ENCODE results near the gene PSMD13.
A peak's percentile ranks its signal among the peaks of the same experiment; 100 is the strongest.

PSMD13 gene

DNA sequence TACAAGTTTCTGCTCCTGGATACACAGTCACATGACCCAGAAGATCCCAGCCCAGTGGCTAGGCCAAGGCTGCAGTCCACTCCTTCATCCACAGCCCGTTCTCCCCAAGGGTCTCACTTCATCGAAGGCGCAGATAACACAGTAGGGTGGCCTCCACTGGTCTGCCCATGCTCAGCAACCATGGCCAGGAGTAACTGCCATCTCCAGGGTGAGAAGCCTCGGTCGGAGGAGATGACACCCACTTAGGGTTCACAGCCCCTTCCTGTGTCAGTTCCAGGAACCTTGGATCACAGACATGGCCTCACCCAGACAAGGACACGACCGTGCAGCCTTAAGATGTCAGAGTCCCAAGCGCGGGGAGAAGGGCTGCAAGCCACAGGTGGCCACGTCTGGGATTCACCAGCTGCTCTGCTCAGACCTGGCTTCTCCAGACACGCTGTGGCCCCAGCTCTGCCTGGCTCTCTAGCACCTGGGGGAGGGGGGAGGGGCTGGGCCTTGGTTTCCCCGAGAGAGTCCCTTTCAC is 32.1 kb upstream of the PSMD13 start:
- DNase-seq: no peak

DNA sequence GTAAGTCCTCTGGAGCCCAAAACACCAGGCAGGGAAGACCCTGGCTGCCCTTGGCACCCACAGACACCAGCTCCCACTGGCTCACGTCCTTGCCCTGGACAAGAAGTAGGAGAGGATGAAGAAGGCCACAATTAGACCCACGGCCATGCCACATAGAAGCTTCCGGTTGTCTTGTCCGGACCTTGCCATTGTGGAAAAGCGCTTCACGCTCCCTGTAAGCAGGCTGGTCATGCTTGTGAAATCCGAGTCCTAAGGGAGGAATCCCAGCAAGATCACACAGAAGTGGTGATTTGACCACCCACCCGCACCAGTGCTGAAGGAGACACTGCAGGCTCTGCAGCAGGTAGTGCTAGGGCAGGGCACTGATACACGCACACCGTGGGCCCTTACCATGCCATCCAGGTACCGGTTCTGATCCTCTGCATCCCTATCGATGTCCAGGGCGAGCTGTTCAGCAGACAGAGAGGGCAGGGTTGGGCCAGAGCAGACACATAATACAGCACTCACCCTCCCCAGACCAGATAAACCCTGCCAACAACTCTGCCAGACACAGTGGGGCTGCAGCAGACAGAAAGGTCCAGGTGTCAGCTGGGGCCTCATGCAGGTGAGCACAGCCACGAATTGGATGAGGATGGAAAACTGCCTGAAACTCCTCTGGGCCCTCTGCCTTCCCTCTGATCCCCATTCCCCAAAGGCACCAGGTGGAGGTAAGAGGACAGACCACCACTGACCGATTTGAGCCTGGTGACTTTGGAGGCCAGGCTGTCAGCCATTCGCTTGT is 31.4 kb upstream of the PSMD13 start:
- DNase-seq: no peak

DNA sequence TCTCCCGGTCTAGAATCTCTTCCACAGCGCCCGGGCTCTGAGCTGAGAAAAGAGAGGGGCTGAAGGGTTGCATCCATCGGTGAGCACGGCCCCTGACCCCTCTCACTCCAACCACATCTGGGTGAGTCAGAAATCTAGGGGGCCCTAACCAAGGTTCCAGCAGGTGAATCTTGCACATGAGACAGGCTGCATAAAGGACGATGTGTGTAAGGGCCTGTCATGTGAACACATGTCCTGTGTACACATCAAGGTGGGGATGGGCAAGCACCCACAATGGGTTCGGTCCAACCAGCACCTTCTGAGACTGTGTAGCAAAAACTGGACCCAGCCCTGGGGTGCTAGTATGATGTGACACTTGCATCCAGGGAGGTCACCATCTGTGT is 30.8 kb upstream of the PSMD13 start:
- no peak for DNase-seq

DNA sequence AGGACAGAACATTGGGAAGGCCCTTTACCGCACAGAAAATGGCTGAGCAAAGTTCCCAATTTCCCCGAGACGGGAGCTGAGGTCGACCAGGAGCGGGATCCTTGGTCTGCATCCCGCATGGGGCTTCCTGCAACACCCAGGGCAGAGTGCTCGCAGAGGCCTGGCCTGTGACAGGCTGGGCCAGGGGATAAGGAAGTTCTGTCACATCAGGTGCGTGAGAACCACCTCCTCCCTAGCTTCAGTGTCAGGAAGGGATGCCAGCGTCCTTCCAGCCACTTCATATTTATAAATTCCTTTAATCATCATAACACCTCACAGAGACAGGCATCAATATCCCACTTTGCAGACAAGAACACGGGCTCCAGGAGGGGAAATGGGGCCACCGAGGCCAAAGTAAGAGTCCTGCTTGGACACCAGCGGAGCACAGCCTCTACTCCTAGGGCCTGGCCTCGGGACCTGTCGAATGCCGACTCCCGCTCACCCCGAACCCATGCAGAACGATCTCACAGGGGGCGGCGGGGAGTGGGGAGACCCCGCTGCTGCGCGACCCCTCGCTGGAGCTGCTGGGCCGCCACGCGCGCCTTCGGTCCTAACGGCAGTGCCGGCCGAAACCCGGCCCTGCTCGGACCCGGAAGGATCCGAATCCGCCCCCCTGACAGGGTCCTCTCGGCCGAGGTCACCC is 30.1 kb upstream of the PSMD13 start:
- peak; percentile 13 to 17 for DNase-seq

DNA sequence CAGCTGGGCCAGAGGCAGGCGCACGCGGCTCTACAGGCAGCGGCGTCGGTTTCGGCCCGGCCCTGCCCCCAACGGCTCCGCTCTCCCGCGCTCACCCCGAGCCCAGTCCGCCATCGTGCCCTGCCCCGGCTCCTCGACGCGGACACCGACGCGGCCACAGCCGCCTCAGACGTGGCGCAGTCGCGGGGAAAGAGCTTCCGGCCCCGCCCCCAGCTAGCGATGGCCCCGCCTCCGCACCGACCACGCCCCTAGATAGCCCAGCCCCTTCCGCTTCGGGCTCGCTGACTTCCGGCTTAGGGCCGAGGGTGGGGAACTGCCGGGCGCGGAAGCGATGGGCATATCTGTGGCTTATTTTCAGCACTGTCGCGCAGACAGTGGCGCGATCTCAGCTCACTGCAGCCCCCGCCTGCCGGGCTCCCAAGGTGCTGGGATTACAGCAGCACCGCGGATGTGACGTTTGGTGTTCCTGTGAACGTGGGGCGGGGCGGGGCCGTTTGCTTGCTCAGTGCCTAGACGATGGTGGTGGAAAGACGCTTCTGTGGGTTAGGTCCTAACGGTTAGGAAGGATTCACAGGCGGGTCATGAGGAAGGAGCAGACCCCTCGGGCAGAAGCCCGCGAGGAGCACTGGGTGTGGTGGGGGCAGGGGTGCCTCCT is 29.4 kb upstream of the PSMD13 start, which contains the start of the genes BET1L and RIC8A:
Gene BET1L, minus strand, starts transcription at position 192 of the 655 bp plus-strand sequence. Its CDS starts 78 bp downstream, at position 114.
Gene RIC8A, plus strand, starts transcription at position 501 of the 655 bp plus-strand sequence. CDS start 1,147 bp downstream, outside the sequence.
- peak; percentile 96 to 97 for DNase-seq

DNA sequence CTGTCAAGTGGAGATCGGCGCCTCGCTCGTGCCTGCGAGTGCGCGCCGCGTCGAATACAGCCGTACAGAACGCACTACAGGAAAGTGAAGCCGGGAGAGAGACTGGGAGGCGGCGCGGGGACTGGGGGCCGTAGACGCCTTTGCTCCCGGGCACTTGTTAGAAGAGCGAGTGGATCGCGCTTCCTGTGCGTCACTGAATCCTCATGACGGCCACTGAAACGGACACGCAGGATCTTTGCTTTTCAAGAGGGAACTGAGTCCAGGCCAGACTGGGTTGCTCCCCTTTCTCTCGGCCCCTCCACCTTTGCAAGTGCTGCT is 29.0 kb upstream of the PSMD13 start:
- no peak for DNase-seq

DNA sequence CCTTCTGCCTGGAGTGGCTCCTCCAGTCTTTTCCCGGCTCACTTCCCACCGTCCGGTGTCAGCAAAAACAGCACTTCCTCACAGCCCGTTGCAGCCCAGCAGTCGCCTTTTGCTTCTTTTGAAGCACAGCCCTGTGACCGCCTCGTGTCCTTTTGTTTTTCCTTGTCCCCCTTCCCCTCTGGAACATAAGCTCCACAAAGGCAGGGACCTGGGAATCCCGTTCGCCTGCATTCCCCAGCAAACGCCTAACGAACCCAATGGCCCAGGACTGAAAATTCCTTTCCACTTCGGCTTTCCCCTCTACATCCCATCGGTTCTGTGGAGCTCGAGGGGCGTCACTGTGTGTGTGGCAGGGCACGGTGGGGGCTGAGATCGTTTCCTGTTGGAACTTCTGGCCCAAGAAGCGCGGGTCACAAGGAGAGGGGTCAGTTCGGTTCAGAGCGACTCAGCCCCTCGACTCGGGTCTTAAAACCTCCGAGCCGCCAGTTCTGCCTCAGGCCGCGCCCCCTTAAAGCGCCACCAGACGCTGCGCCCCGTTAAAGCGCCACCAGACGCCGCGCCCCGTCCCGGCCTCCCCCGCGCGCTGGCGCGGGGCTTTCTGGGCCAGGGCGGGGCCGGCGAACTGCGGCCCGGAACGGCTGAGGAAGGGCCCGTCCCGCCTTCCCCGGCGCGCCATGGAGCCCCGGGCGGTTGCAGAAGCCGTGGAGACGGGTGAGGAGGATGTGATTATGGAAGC is 28.4 kb upstream of the PSMD13 start:
- peak; percentile 57 to 65 for DNase-seq

DNA sequence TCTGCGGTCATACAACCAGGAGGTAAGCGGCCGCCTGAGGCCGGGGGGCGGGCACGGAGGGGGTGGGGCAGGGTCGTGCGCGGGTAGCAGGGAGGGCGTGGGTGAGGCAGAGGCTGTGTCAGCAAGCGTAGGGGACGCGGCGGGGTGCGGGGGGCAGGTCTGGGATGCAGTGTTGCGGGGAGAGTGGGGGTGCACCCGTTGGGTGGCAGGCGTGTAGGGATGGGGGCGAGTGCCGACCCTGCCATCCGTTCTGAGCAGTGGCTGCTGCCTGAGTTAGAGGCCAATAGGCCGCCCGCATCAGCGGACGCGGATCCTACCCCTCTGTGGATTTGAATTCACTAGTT is 27.9 kb upstream of the PSMD13 start:
- DNase-seq: no peak

DNA sequence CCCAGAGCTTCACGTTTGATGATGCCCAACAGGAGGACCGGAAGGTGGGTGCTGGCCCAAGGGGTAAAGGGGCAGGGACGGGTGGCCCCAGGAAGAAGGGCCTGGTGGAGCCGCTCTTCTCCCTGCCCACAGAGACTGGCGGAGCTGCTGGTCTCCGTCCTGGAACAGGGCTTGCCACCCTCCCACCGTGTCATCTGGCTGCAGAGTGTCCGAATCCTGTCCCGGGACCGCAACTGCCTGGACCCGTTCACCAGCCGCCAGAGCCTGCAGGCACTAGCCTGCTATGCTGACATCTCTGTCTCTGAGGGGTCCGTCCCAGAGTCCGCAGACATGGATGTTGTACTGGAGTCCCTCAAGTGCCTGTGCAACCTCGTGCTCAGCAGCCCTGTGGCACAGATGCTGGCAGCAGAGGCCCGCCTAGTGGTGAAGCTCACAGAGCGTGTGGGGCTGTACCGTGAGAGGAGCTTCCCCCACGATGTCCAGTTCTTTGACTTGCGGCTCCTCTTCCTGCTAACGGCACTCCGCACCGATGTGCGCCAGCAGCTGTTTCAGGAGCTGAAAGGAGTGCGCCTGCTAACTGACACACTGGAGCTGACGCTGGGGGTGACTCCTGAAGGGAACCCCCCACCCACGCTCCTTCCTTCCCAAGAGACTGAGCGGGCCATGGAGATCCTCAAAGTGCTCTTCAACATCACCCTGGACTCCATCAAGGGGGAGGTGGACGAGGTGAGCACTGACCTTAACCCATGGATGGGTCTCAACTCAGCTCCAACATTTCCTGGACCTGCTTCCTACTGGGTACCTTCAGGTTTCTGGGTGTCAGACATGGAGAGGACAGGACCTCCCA is 27.3 kb upstream of the PSMD13 start:
- no peak for DNase-seq

DNA sequence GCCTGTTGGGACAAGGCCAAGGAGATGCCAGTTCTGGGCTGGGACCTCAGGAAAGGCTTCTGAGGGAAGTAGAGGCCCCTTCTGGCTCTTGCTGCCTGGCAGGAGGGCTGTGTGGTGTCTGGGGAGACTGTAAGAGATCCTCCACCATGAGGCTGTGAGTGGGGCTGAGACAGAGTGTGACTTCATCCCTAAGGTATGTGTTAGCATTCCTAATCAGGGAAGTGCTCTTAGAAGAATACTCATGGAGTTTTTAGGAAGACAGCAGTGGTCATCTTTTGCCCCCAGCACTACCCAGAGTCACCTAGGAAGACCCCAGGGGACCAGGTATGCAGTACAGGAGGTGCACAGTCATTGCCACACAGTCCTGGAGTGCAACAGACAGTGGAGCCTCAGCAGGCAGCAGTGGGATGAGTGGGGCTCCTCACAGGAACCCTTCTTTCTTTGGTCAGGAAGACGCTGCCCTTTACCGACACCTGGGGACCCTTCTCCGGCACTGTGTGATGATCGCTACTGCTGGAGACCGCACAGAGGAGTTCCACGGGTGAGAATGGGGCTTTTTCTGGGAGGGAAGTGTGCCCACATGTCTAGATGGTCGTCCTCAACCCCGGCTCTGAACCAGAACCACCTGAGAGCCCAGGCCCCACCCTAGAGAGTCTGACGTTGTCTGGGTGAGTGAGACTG is 26.5 kb upstream of the PSMD13 start:
- DNase-seq: no peak

DNA sequence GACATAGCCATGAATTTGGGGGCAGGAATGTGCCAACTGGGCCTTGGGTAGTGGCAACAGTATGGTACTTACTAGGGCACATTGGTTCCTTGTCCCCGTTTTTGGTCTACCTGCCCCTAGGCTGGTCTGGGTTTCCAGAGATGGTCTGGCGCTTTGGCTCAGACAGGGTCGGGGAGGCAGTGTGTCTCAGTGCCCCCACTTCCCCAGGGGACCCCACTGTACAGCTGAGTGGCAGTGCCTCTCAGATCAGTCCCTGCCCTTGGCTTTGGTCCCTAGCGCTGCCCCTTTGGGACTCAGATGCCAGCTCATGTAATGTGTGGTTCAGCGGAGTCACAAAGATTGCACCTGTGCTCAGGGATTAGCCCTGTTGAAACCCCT is 26.0 kb upstream of the PSMD13 start:
- DNase-seq: no peak

DNA sequence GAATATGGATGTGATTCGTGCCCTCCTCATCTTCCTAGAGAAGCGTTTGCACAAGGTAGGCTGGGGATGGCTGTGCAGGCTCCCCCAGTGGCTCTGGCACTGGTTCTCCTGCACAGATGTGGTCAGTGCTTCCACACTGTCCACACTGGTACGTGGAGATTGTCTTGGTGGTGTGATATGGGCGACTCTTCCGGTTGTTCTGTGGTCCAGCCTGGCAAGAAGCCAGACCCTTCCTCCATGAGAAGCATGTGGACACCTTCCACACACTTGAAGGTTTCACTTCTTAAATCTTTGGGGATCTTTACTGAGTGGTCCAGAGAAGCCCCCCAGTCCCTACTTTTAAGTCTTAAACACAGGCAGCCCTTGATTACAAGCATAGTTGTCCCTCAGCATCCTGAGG is 25.5 kb upstream of the PSMD13 start:
- DNase-seq: no peak

DNA sequence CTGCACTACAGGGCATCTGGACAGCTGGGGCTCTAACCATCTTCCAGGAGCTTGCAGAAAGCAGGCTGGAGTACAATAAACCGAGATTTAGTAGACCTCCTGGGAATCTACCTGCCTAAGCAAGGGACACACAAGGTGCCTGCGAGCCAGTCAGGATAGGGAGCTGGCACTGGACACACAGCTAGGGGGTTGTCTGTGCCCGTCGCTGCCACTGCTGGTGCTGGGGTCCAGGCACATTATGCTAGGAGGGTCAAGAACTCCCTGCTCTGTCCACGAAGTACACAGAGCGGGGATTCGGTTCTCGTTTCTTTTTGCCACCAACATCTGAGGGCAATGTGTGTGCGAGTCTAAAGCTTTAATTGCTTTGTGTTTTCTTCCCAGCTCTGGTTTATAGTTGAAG is 25.0 kb upstream of the PSMD13 start:
- DNase-seq: no peak

DNA sequence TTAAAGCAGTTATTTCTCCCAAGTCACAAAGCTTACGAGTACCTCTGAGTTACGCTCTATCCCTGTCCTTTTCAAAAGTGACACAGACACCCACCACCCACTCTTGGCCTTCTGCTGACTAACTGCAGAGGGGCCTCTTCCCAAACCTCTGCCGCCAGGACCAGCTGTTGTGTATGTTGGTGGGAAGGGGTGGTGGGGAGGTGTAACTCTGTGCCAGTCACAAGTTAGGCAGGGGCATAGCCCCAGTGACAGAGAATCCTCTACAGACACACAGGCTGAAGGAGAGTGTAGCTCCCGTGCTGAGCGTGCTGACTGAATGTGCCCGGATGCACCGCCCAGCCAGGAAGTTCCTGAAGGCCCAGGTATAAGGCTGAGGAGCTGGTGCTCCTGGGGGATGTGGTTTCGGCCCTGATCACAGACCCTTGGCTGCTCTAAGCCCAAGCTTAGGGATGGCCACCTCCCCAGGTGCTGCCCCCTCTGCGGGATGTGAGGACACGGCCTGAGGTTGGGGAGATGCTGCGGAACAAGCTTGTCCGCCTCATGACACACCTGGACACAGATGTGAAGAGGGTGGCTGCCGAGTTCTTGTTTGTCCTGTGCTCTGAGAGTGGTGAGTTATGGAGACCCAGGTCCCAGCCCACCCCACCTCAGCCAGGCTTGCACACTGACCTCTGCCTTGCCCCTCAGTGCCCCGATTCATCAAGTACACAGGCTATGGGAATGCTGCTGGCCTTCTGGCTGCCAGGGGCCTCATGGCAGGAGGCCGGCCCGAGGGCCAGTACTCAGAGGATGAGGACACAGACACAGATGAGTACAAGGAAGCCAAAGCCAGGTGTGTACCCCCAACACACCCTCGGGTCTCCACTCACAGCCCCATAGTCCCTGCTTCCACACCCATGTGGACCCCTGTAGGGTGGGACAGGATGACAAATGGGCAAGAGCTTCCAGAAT is 24.4 kb upstream of the PSMD13 start:
- DNase-seq: no peak

DNA sequence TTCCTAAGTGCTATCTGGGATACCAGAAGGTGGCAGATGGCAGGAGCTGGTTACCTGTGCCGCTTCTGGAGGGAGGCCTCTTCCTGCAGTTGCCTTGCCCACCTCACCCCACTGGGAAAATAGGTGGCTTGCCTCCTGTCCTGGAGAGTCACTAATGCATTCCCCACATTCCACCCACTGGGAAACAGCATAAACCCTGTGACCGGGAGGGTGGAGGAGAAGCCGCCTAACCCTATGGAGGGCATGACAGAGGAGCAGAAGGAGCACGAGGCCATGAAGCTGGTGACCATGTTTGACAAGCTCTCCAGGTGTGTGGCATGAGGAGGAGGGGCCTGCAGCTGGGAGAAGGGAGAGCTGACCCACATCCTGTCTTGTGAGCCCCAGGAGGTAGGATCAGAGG is 23.7 kb upstream of the PSMD13 start:
- no peak for DNase-seq

DNA sequence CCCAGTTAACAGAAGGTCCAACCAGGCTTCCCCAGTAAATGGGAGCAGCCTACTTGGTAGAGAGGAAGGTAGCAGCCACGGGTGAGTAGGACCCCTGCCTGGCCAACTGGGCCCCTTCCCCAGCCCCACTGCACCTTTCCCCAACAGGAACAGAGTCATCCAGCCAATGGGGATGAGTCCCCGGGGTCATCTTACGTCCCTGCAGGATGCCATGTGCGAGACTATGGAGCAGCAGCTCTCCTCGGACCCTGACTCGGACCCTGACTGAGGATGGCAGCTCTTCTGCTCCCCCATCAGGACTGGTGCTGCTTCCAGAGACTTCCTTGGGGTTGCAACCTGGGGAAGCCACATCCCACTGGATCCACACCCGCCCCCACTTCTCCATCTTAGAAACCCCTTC is 22.7 kb upstream of the PSMD13 start:
- no peak for DNase-seq

DNA sequence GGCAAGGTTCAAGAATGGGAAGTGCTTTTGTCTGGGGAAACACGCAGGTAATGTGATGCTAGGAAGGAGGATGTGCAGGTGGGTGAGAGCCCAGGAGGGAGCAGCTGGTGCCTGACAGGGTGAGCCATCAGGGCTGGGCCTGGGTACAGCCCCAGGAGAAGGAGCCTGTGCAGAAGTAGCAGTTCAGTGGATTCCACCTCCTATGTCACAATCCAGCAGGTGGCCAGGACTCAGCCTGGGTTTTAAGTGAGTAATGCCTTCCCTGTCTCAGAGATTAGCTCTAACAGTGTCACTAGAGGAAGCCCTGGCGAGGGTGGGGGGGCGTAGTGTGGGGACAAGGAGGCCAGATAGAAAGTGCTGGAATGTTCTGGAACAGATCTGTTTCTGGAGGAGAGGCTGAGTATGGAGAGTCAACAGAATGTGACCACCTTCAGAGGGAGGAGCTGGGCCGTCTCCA is 21.2 kb upstream of the PSMD13 start:
- DNase-seq: peak in 1 of 2 experiments; percentile 5

DNA sequence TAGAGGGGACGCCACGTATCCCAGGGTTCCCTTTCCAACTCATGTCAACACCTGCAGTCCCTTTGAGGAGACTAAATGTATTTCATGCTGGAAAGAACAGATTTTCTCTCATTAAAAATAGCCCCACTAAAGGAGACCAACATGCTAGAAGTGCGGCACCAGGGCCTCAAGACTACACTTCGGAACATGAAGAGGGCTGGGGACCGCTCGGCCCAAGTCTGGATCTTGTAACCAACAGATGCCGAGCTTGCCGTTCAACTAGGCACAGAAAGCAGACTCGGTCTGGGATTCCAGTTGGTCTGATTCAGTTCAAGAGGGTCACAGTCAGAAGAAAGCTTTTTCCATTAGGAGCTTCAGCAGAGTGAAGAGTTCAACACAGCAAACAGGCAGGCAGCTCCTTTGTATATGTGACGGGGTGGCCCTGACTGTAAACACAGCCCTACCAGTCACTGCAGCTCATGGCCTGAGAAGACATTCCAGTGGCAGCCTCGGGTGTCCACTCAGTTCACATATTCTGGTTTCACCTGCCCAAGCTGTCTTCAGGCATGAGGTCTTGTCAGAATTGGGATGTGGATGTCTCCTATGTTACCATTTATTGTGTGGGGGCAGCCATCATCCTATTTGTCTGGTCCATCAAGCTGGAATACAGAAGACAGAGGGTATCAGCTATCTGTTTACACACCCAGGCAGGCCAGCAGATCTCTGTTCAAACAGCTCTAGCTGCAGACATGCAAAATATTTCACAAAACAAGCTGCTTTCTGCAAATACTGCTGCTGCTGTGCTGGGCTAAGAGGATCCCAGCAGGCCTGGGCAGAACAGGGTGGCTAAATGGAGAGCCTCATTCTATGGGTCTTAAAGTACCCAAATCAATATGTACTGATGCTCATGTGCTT is 20.4 kb upstream of the PSMD13 start:
- DNase-seq: no peak

DNA sequence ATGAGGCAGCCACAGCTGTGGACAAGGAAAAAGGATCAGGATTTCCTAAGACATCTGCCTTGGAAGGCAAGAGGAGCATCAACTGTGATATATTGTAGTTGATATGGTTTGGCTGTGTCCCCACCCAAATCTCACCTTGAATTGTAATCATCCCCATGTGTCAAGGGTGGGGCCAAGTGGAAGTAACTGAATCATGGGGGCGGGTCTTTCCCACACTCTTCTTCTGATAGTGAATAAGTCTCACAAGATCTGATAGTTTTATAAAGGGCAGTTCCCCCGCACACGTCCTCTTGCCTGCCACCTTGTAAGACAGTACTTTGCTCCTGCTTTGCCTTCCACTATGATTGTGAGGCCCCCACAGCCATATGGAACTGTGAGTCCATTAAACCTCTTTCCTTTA is 19.1 kb upstream of the PSMD13 start:
- no peak for DNase-seq

Measured in AML-193 (cell line).